ENCODE measurements around the gene PGAM5. TPM values are rescaled to one million over a fixed set of nuclear protein-coding genes. Genes with fewer than 3 reads are reported as not detected.

The PGAM5 gene
- total and polyA plus RNA-seq, 9 of the 15 experiments (the other 6 are each of a cell fraction or from before 2014, with no cell fraction given) = 7.4 to 121 (median 69.5) TPM

DNA sequence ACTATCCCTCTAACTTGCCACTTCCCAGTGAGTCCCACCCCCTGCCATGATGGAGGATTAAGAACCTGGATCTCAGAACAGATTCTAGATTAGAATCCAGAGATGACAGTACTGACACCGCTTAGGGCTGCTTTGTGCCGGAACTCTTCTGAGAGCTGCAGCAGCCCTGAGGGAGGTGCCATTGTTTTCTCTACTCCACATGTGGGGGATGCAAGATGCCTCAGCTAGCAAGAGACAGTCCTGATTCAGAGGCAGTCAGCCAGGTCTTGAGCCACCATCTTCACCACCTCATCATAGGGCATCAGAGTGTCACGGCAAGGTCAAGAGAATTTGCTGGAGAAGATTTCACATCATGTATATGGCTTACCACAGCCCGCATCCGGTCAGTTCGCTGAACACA lies 3.4 kb upstream of the PGAM5 start:
- DNase-seq (ENCODE audit: extremely low read depth in 1 of 4, low spot score in 3 of 4) (no peak), FAIRE-seq (no peak), ATAC-seq (no peak)
- 84% methylated on average over 6 of the region's 6 CpGs for WGBS (ENCODE audit: insufficient coverage, low coverage, missing lambda C conversion rate)
- in situ Hi-C loops (cut with MboI) = no loop called here
- CTCF ChIA-PET (ENCODE audit: low intra/inter-chr PET ratio) = no interaction called here
- H3K4me1 ChIP-seq (replicated peaks in 1 of 2; ENCODE audit: control insufficient read depth in 2 of 2, insufficient read depth in 2 of 2, low read length in 2 of 2) = peaks cover 2 to 23% of the 10 kb centered on the region in 2 experiments; a peak in 4 of 5 replicates
- POLR2A ChIA-PET = no interaction called here
- H3K9me1 ChIP-seq (ENCODE audit: control insufficient read depth, insufficient read depth, low read length) = no peaks in the 10 kb centered on the region
- no peak overlapping the region for H3K9ac ChIP-seq (ENCODE audit: insufficient read depth in 1 of 2, low read depth in 2 of 2, low read length in 2 of 2)
- intact Hi-C loops (cut with micrococcal nuclease) = no loop called here
- H4K20me1 ChIP-seq (replicated peaks; ENCODE audit: control insufficient read depth, insufficient read depth, low read length) = no peaks in the 10 kb centered on the region
- H3K79me2 ChIP-seq (ENCODE audit: control insufficient read depth, insufficient read depth, low read length) = peaks cover 25% of the 10 kb centered on the region
- no peaks in the 10 kb centered on the region for H3K27me3 ChIP-seq (ENCODE audit: control insufficient read depth in 2 of 2, insufficient read depth in 2 of 2, low read length in 2 of 2)
- H3K4me2 ChIP-seq (ENCODE audit: insufficient read depth, low read length) = no peak overlapping the region
- H2AFZ ChIP-seq (ENCODE audit: low read depth, low read length) = no peak overlapping the region
- H3K4me3 ChIP-seq = no peak overlapping the region
- no peaks in the 10 kb centered on the region for H3K9me3 ChIP-seq (replicated peaks; ENCODE audit: control insufficient read depth, insufficient read depth, low read depth, low read length)
- TF ChIP-seq NR2F6 (CRISPR knock-in tag; IDR thresholded peaks at IDR 0.05) = no peak
- TF ChIP-seq, protein P1, sequence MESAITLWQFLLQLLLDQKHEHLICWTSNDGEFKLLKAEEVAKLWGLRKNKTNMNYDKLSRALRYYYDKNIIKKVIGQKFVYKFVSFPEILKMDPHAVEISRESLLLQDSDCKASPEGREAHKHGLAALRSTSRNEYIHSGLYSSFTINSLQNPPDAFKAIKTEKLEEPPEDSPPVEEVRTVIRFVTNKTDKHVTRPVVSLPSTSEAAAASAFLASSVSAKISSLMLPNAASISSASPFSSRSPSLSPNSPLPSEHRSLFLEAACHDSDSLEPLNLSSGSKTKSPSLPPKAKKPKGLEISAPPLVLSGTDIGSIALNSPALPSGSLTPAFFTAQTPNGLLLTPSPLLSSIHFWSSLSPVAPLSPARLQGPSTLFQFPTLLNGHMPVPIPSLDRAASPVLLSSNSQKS (CRISPR knock-in tag; IDR thresholded peaks at IDR 0.05) = no peak
- no peak for TF ChIP-seq POLR2AphosphoS5 (IDR thresholded peaks at IDR 0.05; ENCODE audit: control insufficient read depth, insufficient read depth, low read depth, low read length)
- TF ChIP-seq ADNP (tag; IDR thresholded peaks at IDR 0.05) = no peak
- TF ChIP-seq TCFL5 (CRISPR knock-in tag; conservative IDR thresholded peaks at IDR 0.05) = no peak
- no peak for TF ChIP-seq SAP30 (IDR thresholded peaks at IDR 0.05; ENCODE audit: borderline replicate concordance, insufficient read depth, low read depth, low read length, poor library complexity, severe bottlenecking)
- TF ChIP-seq SMAD2 (IDR thresholded peaks at IDR 0.05; ENCODE audit: low read depth, low read length) = no peak
- TF ChIP-seq BMI1 (IDR thresholded peaks at IDR 0.05; ENCODE audit: low read length) = no peak
- BruUV-seq (replicated peaks) = no TSS peak
- H3K27ac ChIP-seq (ENCODE audit: extremely low read depth, low read depth, low read length) = no peak overlapping the region
- H3K36me3 ChIP-seq (ENCODE audit: control insufficient read depth, insufficient read depth, low read length) = peaks cover 33% of the 10 kb centered on the region; the same call in 2 of the 3 replicates
